Calu3 (cell line): ENCODE data around the gene CCDC91. TPM values are rescaled to one million over a fixed set of nuclear protein-coding genes. Genes with fewer than 3 reads are reported as not detected.

Experiments used
- BruUV-seq: library from RNA; stranded (reverse); fragments of 400-500 nt; replicated peaks from 2 replicates; lab custom pipeline; 2021; lab: Mats Ljungman, UMichigan
- CTCF ChIA-PET: fragments of 300-600 bp; sonication (Branson Sonifier 250); formaldehyde crosslinking; loops from one replicate; lab custom pipeline; 2022; ENCODE audit warnings: antibody characterized with exemption; lab: Charles Lee
- DNase-seq: peaks from one replicate; pipeline ENCODE4 v3.0.0; 2022
- H3K27ac Mint-ChIP-seq: one replicate; pipeline ENCODE4 v1.8.0; 2022; ENCODE audit warnings: mixed read lengths; ENCODE audit not compliant: unreplicated experiment
- H3K27me3 Mint-ChIP-seq: one replicate; pipeline ENCODE4 v1.8.0; 2022; ENCODE audit warnings: mixed read lengths; ENCODE audit not compliant: unreplicated experiment
- H3K36me3 Mint-ChIP-seq: one replicate; pipeline ENCODE4 v1.8.0; 2022; ENCODE audit warnings: mild to moderate bottlenecking, moderate library complexity, mixed read lengths; ENCODE audit not compliant: insufficient read depth, unreplicated experiment
- H3K4me1 Mint-ChIP-seq: one replicate; pipeline ENCODE4 v1.8.0; 2022; ENCODE audit warnings: mild to moderate bottlenecking, low read depth, mixed read lengths; ENCODE audit not compliant: unreplicated experiment
- H3K4me3 Mint-ChIP-seq: one replicate; pipeline ENCODE4 v1.8.0; 2022; ENCODE audit warnings: mild to moderate bottlenecking, low read depth, moderate library complexity, mixed read lengths; ENCODE audit not compliant: unreplicated experiment
- H3K9me3 Mint-ChIP-seq: one replicate; pipeline ENCODE4 v1.8.0; 2022; ENCODE audit warnings: low read depth, mixed read lengths; ENCODE audit not compliant: unreplicated experiment
- intact Hi-C: fragments of 100-400 bp; cut with micrococcal nuclease; formaldehyde crosslinking; loops from one replicate; pipeline ENCODE4 v1.10.0; 2022; ENCODE audit not compliant: unreplicated experiment
- total RNA-seq: library from RNA; stranded (reverse); gene quantifications from 2 replicates; pipeline ENCODE4 v1.2.3, GENCODE V29; 2022
- TF ChIP-seq, protein P1 (sequence below): fragments of 200-600 bp; IDR thresholded peaks from one replicate; pipeline ENCODE4 v1.8.0; 2022; ENCODE audit warnings: antibody characterized with exemption; ENCODE audit not compliant: unreplicated experiment

The CCDC91 gene
- total RNA-seq, 1 experiment from 2014 or later: 25.6 TPM

DNA sequence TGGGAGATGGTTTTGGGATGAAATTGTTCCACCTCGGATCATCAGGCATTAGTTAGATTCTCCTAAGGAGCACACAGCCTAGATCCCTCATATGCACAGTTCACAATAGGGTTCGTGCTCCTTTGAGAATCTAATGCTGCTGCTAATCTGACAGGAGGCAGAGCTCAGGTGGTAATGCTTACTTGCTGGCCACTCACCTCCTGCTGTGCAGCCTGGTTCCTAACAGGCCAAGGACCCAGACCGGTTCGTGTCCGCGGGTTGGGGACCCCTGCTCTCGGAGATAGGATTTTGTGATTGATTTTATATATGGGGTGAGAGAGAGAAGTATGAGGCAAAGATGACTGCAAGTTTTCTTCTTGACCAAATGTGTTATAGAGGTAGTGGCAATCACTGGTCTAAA lies 57.5 kb downstream of the CCDC91 start:
- TF ChIP-seq, protein P1, sequence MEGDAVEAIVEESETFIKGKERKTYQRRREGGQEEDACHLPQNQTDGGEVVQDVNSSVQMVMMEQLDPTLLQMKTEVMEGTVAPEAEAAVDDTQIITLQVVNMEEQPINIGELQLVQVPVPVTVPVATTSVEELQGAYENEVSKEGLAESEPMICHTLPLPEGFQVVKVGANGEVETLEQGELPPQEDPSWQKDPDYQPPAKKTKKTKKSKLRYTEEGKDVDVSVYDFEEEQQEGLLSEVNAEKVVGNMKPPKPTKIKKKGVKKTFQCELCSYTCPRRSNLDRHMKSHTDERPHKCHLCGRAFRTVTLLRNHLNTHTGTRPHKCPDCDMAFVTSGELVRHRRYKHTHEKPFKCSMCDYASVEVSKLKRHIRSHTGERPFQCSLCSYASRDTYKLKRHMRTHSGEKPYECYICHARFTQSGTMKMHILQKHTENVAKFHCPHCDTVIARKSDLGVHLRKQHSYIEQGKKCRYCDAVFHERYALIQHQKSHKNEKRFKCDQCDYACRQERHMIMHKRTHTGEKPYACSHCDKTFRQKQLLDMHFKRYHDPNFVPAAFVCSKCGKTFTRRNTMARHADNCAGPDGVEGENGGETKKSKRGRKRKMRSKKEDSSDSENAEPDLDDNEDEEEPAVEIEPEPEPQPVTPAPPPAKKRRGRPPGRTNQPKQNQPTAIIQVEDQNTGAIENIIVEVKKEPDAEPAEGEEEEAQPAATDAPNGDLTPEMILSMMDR: no peak
- Mint-ChIP-seq H3K4me1 (no peaks in the 10 kb centered on the region), H3K36me3 (no peaks in the 10 kb centered on the region), H3K27me3 (no peaks in the 10 kb centered on the region), H3K4me3 (no peak overlapping the region), H3K9me3 (no peaks in the 10 kb centered on the region), H3K27ac (no peak overlapping the region)
- BruUV-seq: no TSS peak
- intact Hi-C loops: no loop called here
- CTCF ChIA-PET: no interaction called here
- no peak for DNase-seq

DNA sequence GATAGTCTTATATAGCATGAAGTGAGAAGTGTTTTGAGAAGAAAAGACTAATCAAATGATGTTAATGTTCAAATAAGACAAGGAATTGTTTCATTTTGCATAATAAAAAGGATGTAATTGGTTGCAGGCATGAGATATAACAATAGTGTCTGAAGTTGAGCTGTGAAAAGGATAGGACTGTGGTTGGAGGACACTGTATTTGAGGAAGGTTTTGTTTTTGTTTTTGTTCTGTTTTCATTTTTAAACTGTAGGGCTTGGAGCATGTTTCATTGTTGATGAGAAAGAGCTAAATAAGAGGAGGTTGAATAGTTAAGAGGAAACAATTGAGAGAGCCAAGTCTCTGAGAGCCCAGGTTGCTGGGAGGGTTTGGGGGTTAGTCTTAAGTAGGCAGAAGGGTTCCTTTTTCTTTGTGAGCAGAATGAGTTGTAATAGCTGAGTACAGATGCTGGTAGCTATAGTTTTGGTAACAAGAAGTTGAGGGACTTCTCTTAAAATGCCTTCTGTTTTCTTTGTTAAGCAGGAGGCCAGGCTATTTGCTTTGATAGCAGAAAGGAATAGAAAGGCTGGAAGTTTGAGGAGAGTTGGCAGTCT lies 58.4 kb downstream of the CCDC91 start:
- TF ChIP-seq, protein P1: no peak
- Mint-ChIP-seq H3K4me1 (no peaks in the 10 kb centered on the region), H3K36me3 (no peaks in the 10 kb centered on the region), H3K9me3 (no peaks in the 10 kb centered on the region), H3K4me3 (no peak overlapping the region), H3K27me3 (no peaks in the 10 kb centered on the region), H3K27ac (no peak overlapping the region)
- CTCF ChIA-PET: no interaction called here
- intact Hi-C loops: no loop called here
- no peak for DNase-seq
- BruUV-seq: no TSS peak

DNA sequence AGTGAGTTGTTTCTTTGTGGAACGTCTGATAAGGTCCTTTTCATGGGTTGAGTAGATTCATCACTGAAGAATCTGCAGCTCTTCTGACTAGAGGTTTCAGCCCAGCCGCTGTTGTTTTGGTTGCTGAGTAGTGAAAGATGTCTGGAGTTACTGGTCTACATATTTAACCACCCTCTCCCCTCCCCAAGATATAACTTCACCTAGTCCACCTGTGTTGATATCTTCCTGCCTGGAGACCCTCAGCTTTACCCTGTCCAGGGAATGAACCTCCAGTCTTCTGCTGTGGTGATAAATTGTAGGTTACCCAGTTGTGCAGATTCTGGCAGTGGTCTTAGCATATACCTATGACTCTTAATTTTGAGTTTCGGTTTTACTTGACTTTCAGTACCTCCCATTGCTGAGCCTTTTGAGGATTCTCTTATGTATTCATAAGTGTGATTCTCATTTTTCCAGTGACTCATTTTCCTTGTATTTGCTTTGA lies 62.9 kb downstream of the CCDC91 start:
- Mint-ChIP-seq H3K9me3 (no peaks in the 10 kb centered on the region), H3K4me1 (no peaks in the 10 kb centered on the region), H3K36me3 (no peaks in the 10 kb centered on the region), H3K4me3 (no peak overlapping the region), H3K27ac (no peak overlapping the region), H3K27me3 (no peaks in the 10 kb centered on the region)
- CTCF ChIA-PET: no interaction called here
- TF ChIP-seq, protein P1: no peak
- no peak for DNase-seq
- BruUV-seq: no TSS peak
- intact Hi-C loops: no loop called here

DNA sequence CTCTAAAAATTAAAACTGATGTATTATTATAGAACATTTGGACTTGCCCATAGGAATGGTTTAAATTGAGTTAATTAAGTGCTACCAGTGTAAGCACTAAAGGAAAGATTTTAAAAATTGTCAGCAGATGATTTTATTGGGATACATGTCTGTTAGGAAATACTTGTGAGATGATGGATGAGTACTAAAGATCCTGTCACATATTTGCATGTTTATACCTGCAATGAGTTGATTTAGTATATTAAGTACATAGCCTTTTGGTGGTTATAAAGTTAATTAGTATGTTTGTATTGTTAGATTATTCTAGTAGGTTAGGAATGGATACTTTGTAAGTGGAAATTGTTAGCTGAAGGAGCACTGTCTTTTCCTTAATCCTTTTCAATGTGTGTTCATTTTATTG lies 67.2 kb downstream of the CCDC91 start:
- BruUV-seq: no TSS peak
- TF ChIP-seq, protein P1: no peak
- Mint-ChIP-seq H3K27ac (no peak overlapping the region), H3K4me1 (no peaks in the 10 kb centered on the region), H3K9me3 (no peaks in the 10 kb centered on the region), H3K27me3 (no peaks in the 10 kb centered on the region), H3K4me3 (no peak overlapping the region), H3K36me3 (peaks cover 5% of the 10 kb centered on the region)
- CTCF ChIA-PET: interaction anchor here (0.7 kb wide), 1 partner anchor 612 kb away, joined by 3 read pairs; no protein-coding TSS in a partner anchor
- intact Hi-C loops: no loop called here
- no peak for DNase-seq
